Trophoblast cell (in vitro differentiated cells and primary cell): ENCODE data around the gene LONP2.
A peak's percentile ranks its signal among the peaks of the same experiment; 100 is the strongest.

Experiments
- DNase-seq, 2 donors: peaks; one replicate each; pipeline ENCODE4 v3.0.0-alpha.2; 2016
- H2AFZ ChIP-seq: 2 replicates; pipeline ENCODE4 v1.6.1; 2013; ENCODE audit warnings: low read length, moderate library complexity, mild to moderate bottlenecking; ENCODE audit not compliant: insufficient read depth, poor library complexity
- H2AK5ac ChIP-seq: 2 replicates; pipeline ENCODE4 v1.6.1; 2013; ENCODE audit warnings: mild to moderate bottlenecking, low read length
- H2BK120ac ChIP-seq: 2 replicates; pipeline ENCODE4 v1.6.1; 2013; ENCODE audit warnings: low read length, mild to moderate bottlenecking, moderate library complexity; ENCODE audit not compliant: insufficient read depth, poor library complexity
- H2BK12ac ChIP-seq: 2 replicates; pipeline ENCODE4 v1.6.1; 2013; ENCODE audit warnings: mild to moderate bottlenecking, low read length, moderate library complexity
- H2BK5ac ChIP-seq: 2 replicates; pipeline ENCODE4 v1.6.1; 2013; ENCODE audit warnings: low read length, low read depth, moderate library complexity, mild to moderate bottlenecking; ENCODE audit not compliant: poor library complexity
- H3K14ac ChIP-seq: 2 replicates; pipeline ENCODE4 v1.6.1; 2013; ENCODE audit warnings: mild to moderate bottlenecking, low read length
- H3K18ac ChIP-seq: 2 replicates; pipeline ENCODE4 v1.6.1; 2013; ENCODE audit warnings: mild to moderate bottlenecking, low read length
- H3K23ac ChIP-seq: 2 replicates; pipeline ENCODE4 v1.6.1; 2013; ENCODE audit warnings: low read length
- H3K27ac ChIP-seq: 2 replicates; pipeline ENCODE4 v1.5.1; 2013; ENCODE audit warnings: low read depth, mild to moderate bottlenecking, inconsistent platforms, low read length, moderate library complexity
- H3K27me3 ChIP-seq: 2 replicates; pipeline ENCODE4 v1.6.1; 2013; ENCODE audit warnings: inconsistent platforms, mild to moderate bottlenecking, low read length, moderate library complexity; ENCODE audit not compliant: insufficient read depth
- H3K36me3 ChIP-seq, 2 experiments: 1 replicate in 1 of 2; 2 replicates in 1 of 2; pipeline ENCODE4 v1.6.1; 2013; ENCODE audit warnings: low read length in 2 of 2, mild to moderate bottlenecking in 2 of 2, moderate library complexity in 1 of 2; ENCODE audit not compliant: insufficient read depth in 2 of 2, control insufficient read depth in 1 of 2
- H3K4ac ChIP-seq: 2 replicates; pipeline ENCODE4 v1.6.1; 2013; ENCODE audit warnings: low read depth, mild to moderate bottlenecking, low read length, moderate library complexity
- H3K4me1 ChIP-seq, 2 experiments: 1 replicate in 1 of 2; 2 replicates in 1 of 2; pipeline ENCODE4 v1.6.1; 2013; ENCODE audit warnings: low read length in 2 of 2, mild to moderate bottlenecking in 2 of 2, moderate library complexity in 1 of 2; ENCODE audit not compliant: insufficient read depth in 2 of 2, control insufficient read depth in 1 of 2
- H3K4me2 ChIP-seq: 2 replicates; pipeline ENCODE4 v1.6.1; 2013; ENCODE audit warnings: inconsistent platforms, mild to moderate bottlenecking, low read length, moderate library complexity
- H3K4me3 ChIP-seq: 2 replicates; pipeline ENCODE4 v1.5.1; 2013; ENCODE audit warnings: mild to moderate bottlenecking, low read depth, low read length, inconsistent platforms
- H3K79me1 ChIP-seq: one replicate; pipeline ENCODE4 v1.6.1; 2013; ENCODE audit warnings: low read length
- H3K79me2 ChIP-seq: 2 replicates; pipeline ENCODE4 v1.6.1; 2013; ENCODE audit warnings: low read length, mild to moderate bottlenecking; ENCODE audit not compliant: control insufficient read depth, insufficient read depth, poor library complexity
- H3K9ac ChIP-seq: 2 replicates; pipeline ENCODE4 v1.6.1; 2013; ENCODE audit warnings: mild to moderate bottlenecking, low read length
- H3K9me3 ChIP-seq: 2 replicates; pipeline ENCODE4 v1.6.1; 2013; ENCODE audit warnings: low read depth, mild to moderate bottlenecking, control low read depth, inconsistent platforms, low read length; ENCODE audit not compliant: insufficient read depth
- H4K12ac ChIP-seq: 2 replicates; pipeline ENCODE4 v1.6.1; 2013; ENCODE audit warnings: low read depth, mild to moderate bottlenecking, low read length, moderate library complexity
- H4K8ac ChIP-seq: 2 replicates; pipeline ENCODE4 v1.6.1; 2013; ENCODE audit warnings: low read depth, mild to moderate bottlenecking, low read length, moderate library complexity
- H4K91ac ChIP-seq: one replicate; pipeline ENCODE4 v1.6.1; 2013; ENCODE audit warnings: low read depth, mild to moderate bottlenecking, low read length, moderate library complexity
- WGBS: extraction: QIAGEN DNeasy Blood & Tissue Kit; methylation state at CpG from one replicate; pipeline ENCODE4 v1.1.7; 2013; ENCODE audit warnings: missing lambda C conversion rate; ENCODE audit not compliant: insufficient read length, insufficient coverage; ENCODE audit errors: extremely low coverage; 5-methylcytosine and 5-hydroxymethylcytosine counted together

Gene LONP2

GRCh38 chr16:48405153-48405552 is 161.1 kb downstream of the LONP2 start:
- no peak overlapping the region for H3K9ac ChIP-seq
- no peak overlapping the region for H4K8ac ChIP-seq
- WGBS = no CpG with 5 or more reads among the region's 1 CpG
- H3K27ac ChIP-seq = no peak overlapping the region
- no peaks in the 10 kb centered on the region for H3K9me3 ChIP-seq
- peaks cover 0 to 4% of the 10 kb centered on the region in 2 experiments for H3K4me1 ChIP-seq
- H3K23ac ChIP-seq = no peak overlapping the region
- H2AFZ ChIP-seq = no peak overlapping the region
- H2AK5ac ChIP-seq = no peak overlapping the region
- H3K79me2 ChIP-seq = no peaks in the 10 kb centered on the region
- no peak overlapping the region for H3K18ac ChIP-seq
- H3K27me3 ChIP-seq = no peaks in the 10 kb centered on the region
- peaks cover 3% of the 10 kb centered on the region for H3K79me1 ChIP-seq
- H4K12ac ChIP-seq = no peak overlapping the region
- H3K4ac ChIP-seq = no peak overlapping the region
- H3K36me3 ChIP-seq = no peaks in the 10 kb centered on the region
- H3K4me3 ChIP-seq = no peak overlapping the region
- H4K91ac ChIP-seq = no peak overlapping the region
- no peak overlapping the region for H3K14ac ChIP-seq
- H2BK12ac ChIP-seq = no peak overlapping the region
- no peak overlapping the region for H2BK120ac ChIP-seq
- DNase-seq = peak in 1 of 2 donors; percentile 15
- H3K4me2 ChIP-seq = no peak overlapping the region
- H2BK5ac ChIP-seq = no peak overlapping the region

- Histone ChIP-seq H3K4me2 (no peak overlapping the region), H2BK120ac (no peak overlapping the region), H3K4me1 (peaks cover 0 to 6% of the 10 kb centered on the region in 2 experiments), H4K12ac (no peak overlapping the region), H3K79me1 (peaks cover 2% of the 10 kb centered on the region), H3K9ac (no peak overlapping the region), H3K4me3 (no peak overlapping the region), H3K23ac (no peak overlapping the region), H2AK5ac (no peak overlapping the region), H2AFZ (no peak overlapping the region), H3K79me2 (no peaks in the 10 kb centered on the region), H3K4ac (no peak overlapping the region), H3K27me3 (no peaks in the 10 kb centered on the region), H4K8ac (no peak overlapping the region), H2BK12ac (no peak overlapping the region), H3K14ac (no peak overlapping the region), H3K9me3 (no peaks in the 10 kb centered on the region), H3K18ac (no peak overlapping the region), H3K36me3 (no peaks in the 10 kb centered on the region), H3K27ac (no peak overlapping the region), H4K91ac (no peak overlapping the region), H2BK5ac (no peak overlapping the region)
- DNase-seq = no peak
- WGBS = no CpG with 5 or more reads among the region's 4 CpGs
Observed at GRCh38 chr16:48405907-48406306, 161.8 kb downstream of the LONP2 start.
